ENCODE data around the gene CHST8. TPM values are rescaled to one million over a fixed set of nuclear protein-coding genes. Genes with fewer than 3 reads are reported as not detected.
A peak's percentile ranks its signal among the peaks of the same experiment; 100 is the strongest.

The CHST8 gene
- total RNA-seq, 2 donors from 2014 or later, result 0.97 to 1.3 TPM

- intact Hi-C loops (cut with DNase I), result no loop called here
- DNase-seq (ENCODE audit: low spot score), result peak; percentile 59
Measured at GRCh38 chr19:33665776-33666595, 44.2 kb downstream of the CHST8 start.

- DNase-seq (ENCODE audit: low spot score), result peak; percentile 36
- intact Hi-C loops (cut with DNase I), result no loop called here
Measured at GRCh38 chr19:33667141-33667650, 45.4 kb downstream of the CHST8 start.

DNA sequence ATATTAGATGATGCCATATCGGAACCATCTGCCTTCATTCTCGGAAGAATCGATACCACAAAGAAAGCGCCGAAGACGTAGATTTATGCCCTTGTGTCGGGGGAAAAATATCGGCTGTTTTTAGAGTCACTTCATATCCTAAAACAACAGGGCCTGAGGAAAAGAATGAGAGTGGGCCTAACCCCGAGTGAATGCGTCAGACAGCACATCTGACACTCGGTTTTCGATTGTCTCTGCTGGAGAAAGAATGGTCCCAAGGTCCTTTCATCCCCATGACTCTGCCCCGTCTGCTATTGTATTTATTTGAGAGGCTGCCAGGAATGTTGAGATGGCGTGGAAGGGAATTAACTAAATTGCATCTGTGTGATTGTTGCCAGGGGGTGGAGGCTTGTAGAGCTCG lies 46.1 kb downstream of the CHST8 start:
- DNase-seq (ENCODE audit: low spot score), result no peak
- intact Hi-C loops (cut with DNase I), result no loop called here

DNA sequence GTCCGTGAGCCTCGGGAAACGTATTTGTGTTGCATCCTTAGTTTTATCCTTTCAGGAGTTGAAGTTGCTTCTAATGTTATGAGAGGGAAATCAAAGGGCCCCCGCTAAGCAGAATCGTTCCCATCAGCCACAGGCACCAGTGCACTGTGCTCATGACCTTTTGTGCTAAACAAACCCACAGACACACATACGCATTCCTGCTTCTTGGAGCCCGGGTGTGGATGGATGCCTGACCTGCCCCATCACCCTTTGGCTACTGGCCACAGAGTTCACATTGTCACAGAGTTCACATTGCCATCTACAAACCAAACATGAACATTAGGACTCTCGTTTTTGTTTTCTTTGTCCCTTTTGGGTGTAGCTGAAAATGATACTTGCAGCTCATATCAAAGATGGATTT lies 47.2 kb downstream of the CHST8 start:
- DNase-seq (ENCODE audit: low spot score), result no peak
- intact Hi-C loops (cut with DNase I), result no loop called here

DNA sequence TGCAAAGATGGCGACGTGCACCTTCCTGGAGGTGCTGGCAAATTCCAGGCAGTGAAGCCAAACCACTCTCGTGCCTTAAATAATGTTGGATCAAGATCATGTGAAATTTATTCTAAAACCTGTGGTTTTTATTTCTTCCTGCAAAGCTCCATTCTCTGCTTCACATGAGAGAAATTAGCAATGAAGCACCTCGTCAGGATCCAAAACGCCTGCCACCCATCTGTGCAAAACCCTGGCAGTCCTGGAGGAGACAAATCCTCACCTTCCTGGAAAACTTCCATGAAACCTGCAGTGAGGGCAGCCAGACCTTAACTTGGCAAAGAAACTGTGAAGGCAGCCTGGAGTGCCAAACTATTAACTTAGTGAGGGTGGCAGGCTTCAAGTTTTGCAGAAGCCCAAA lies 47.6 kb downstream of the CHST8 start:
- intact Hi-C loops (cut with DNase I), result no loop called here
- no peak for DNase-seq (ENCODE audit: low spot score)

DNA sequence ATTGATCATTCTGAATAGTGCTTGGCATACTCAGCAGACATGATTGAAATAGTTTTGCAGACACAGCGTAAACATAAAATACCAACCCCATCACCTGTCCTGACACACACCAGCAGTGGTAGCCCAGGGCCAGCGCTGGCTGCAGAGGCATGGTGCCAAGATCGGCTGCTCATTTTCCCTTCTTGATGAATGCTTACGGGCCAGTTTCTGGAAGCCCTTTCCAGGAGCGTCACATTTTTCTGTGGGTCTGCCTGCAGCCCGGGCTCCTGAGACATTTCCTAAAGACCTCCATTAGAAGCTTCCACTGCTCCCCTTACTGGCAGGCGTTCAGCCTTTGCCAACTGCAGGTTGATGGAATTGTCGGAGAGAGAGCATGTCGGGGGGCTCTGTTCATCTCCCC lies 48.6 kb downstream of the CHST8 start:
- intact Hi-C loops (cut with DNase I), result no loop called here
- no peak for DNase-seq (ENCODE audit: low spot score)

GRCh38 chr19:33671211-33671610 lies 49.5 kb downstream of the CHST8 start:
- no peak for DNase-seq (ENCODE audit: low spot score)
- intact Hi-C loops (cut with DNase I), result no loop called here

DNA sequence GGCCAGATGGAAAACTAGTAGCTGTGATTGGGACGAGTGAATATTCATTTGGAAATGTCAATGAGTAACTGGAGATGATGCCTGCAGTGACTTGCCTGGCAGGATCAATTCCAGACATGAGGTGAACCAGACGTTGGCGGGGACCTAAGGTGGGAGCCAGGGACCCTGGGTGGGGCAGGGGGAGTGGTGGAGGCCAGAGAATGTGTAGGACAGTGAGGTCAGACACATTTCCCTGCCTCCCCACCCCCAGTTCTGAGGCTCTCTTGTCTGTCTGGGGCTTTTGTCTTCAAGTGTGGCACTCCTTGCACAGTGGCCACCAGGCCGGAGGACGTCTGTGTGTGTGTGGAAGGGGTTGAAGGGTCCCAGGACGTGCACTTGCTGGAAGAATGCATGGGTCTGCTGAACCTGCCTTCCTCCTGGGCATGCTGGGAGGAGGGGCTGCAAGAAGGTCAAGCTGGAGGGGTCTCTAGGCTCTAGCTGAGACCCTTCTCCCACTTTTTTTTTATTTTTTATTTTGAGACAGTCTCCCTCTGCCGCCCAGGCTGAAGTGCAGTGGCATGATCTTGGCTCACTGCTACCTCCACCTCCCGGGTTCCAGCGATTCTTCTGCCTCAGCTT lies 51.6 kb downstream of the CHST8 start:
- peak; percentile 40 for DNase-seq (ENCODE audit: low spot score)
- intact Hi-C loops (cut with DNase I), result no loop called here

- DNase-seq (ENCODE audit: low spot score), result no peak
- intact Hi-C loops (cut with DNase I), result no loop called here
Measured at GRCh38 chr19:33673996-33674625, 52.4 kb downstream of the CHST8 start.

DNA sequence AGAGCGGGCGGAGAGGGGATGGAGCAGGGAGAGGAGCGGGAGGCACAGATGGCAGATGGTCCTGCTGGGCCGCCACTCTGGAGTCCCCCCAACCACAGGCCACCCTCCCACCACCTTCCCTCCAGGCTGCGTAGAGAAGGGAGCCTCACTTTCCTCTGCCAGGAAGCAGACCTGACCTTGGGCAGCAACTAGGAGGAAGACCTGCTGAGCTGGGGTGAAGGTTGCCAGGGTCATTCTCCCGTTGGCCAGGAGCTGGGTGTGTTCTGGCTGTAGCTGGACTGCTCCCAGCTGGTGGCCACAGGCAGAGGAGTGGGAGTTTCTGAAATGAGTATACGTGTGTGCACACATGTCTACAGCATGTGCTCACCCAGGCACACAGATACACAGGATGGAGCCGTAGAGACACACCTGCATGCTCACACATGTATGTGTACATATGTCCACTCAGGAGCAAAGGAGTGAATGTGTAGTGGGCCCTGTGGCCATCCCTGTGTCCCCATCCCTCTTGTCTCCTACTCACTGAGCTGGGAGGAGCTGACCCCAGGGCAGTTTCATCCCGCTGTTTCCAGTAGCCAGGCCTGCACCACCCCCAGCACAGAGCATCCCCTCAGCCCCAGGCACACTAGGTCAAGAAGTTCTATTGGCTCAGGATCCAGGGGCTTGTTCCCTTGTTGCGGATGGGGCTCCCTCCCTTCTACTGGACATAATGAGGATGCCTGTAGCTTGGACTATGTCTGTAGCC lies 53.0 kb downstream of the CHST8 start:
- intact Hi-C loops (cut with DNase I), result no loop called here
- peak; percentile 58 for DNase-seq (ENCODE audit: low spot score)

- DNase-seq (ENCODE audit: low spot score), result peak; percentile 62
- intact Hi-C loops (cut with DNase I), result no loop called here
Measured at GRCh38 chr19:33675501-33676124, 53.9 kb downstream of the CHST8 start.

DNA sequence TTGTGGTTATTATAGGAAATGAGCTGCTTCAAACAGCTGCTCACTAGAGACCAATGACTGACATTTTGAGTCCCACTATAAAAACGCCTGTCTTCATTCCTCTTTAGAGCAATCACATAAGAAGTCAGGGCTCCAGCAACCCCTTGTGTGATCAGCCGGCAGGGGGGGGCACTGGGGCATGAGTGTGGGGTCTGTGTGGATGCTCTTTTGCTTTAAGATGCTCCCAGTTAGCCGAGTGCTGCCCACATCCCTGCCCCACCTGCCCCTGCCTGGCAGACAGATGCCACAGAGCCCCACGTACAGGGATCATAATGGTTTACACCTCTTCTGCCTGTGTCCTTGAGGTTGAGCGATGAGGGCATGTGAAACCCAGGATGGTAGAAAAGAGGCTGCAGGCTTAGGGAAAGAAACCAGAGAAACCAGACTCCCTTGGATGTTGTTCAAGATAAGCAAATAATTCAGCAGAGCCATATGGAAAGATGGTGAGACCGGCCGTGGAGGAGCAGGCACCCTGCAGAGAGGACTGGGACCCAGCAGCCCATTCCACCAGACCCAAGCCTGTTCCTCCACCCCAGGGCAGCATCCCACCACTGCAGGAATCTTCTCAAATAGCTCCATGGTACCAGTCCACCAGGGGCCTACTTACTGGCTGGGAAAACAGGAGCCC lies 55.4 kb downstream of the CHST8 start:
- DNase-seq (ENCODE audit: low spot score), result peak; percentile 72
- intact Hi-C loops (cut with DNase I), result no loop called here

GRCh38 chr19:33677745-33678426 lies 56.1 kb downstream of the CHST8 start:
- DNase-seq (ENCODE audit: low spot score), result peak; percentile 45
- intact Hi-C loops (cut with DNase I), result no loop called here

- peak; percentile 31 for DNase-seq (ENCODE audit: low spot score)
- intact Hi-C loops (cut with DNase I), result no loop called here
Measured at GRCh38 chr19:33678796-33679585, 57.2 kb downstream of the CHST8 start.

DNA sequence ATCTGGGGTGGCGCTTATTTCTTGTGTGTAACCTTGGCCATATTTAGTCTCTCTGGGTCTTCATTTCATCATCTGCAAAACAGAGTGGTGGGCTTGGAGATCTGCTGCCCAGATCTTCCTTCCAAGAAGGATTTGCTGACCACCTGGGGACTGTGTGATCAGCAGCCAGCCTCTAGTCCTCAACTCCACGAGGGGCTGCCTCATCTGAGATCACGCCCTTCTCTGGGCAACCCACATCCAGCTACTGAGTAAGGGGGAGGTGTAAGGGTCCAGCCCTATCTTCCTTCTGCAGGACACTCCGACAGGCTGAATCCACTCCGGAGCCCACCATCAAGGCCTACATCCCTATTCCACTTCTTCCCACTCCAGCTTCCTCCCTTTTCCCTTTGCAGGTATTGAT lies 57.9 kb downstream of the CHST8 start:
- intact Hi-C loops (cut with DNase I), result loop anchor here in 1 of 2 donors (5.0 kb wide), 1 partner anchor 462 kb away; no protein-coding TSS in a partner anchor

DNA sequence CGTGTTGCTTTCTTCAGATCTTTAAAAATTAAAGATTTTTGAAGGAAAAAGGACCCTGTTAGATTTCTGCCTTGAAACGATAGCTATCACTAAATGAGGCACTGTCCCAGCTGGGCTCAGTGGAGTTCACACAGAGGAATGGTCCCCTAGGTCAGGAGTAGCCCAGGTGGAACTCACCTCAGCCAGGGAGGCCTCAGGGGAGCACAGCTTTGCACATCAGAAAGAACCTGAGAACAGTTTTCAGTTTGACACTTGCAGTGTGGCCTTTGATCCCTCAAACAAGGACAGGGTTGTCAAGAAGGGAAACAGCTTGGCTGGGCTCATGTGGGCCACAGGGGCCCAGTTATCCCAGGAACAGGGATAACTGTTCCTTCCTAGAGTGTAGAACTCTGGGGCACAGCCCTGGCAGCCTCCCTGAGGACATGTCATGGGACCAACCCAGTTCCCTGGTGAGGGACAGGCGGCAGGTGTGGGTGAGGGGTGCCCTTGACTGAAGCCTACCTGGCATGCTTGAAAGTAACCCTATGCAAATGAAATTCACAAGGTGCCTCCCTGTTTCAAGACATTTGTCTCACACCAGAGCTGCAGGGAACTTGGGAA lies 59.4 kb downstream of the CHST8 start:
- DNase-seq (ENCODE audit: low spot score), result peak; percentile 59
- intact Hi-C loops (cut with DNase I), result loop anchor here in 1 of 2 donors (5.0 kb wide), 1 partner anchor 464 kb away; no protein-coding TSS in a partner anchor

More for the DNA sequence above, 57.9 kb downstream of the CHST8 start:
- peak; percentile 36 for DNase-seq (ENCODE audit: low spot score)

Measured in posterior vena cava (tissue), 2 donors.